Loucy (cell line): ENCODE results near the gene CLDN2.

Experiments
- H2AFZ ChIP-seq: fragments of 200-600 bp; sonication (generic); 2 replicates; pipeline ENCODE4 v1.6.0; 2016; ENCODE audit warnings: antibody characterized with exemption, mild to moderate bottlenecking, low read length, moderate library complexity
- H3F3A ChIP-seq: fragments of 200-600 bp; 2 replicates; pipeline ENCODE4 v1.6.0; 2016; ENCODE audit warnings: antibody characterized with exemption, low read depth, mild to moderate bottlenecking
- H3K27me3 ChIP-seq: fragments of 200-600 bp; sonication (generic); 2 replicates; pipeline ENCODE4 v1.6.1; 2014; ENCODE audit warnings: low read length, mild to moderate bottlenecking; ENCODE audit not compliant: insufficient read depth, poor library complexity, severe bottlenecking
- H3K36me3 ChIP-seq: fragments of 200-600 bp; sonication (generic); 2 replicates; pipeline ENCODE4 v1.6.1; 2016; ENCODE audit warnings: low read length; ENCODE audit not compliant: insufficient read depth
- H3K4me1 ChIP-seq: fragments of 200-600 bp; sonication (generic); 2 replicates; pipeline ENCODE4 v1.5.1; 2014; ENCODE audit warnings: low read length, mild to moderate bottlenecking; ENCODE audit not compliant: insufficient read depth, poor library complexity, severe bottlenecking
- H3K4me2 ChIP-seq: fragments of 200-600 bp; sonication (generic); 2 replicates; pipeline ENCODE4 v1.6.0; 2014; ENCODE audit warnings: antibody characterized with exemption, low read length, low read depth, mild to moderate bottlenecking; ENCODE audit not compliant: poor library complexity, severe bottlenecking
- H3K4me3 ChIP-seq: fragments of 200-600 bp; sonication (generic); 2 replicates; pipeline ENCODE4 v1.5.1; 2014; ENCODE audit warnings: low read length, mild to moderate bottlenecking, mixed read lengths; ENCODE audit not compliant: poor library complexity, severe bottlenecking
- H3K79me2 ChIP-seq: fragments of 200-600 bp; sonication (generic); 2 replicates; pipeline ENCODE4 v1.6.1; 2014; ENCODE audit warnings: low read length; ENCODE audit not compliant: insufficient read depth
- H3K9ac ChIP-seq: fragments of 200-600 bp; sonication (generic); 2 replicates; pipeline ENCODE4 v1.6.0; 2014; ENCODE audit warnings: mild to moderate bottlenecking, low read depth, low read length, moderate library complexity; ENCODE audit not compliant: poor library complexity, severe bottlenecking
- H3K9me2 ChIP-seq: fragments of 200-600 bp; sonication (generic); replicated peaks from 2 replicates; pipeline ENCODE4 v1.6.1; 2016; ENCODE audit warnings: low read depth, low read length, mixed read lengths
- H3K9me3 ChIP-seq: fragments of 200-600 bp; sonication (generic); 2 replicates; pipeline ENCODE4 v1.6.1; 2014; ENCODE audit warnings: mild to moderate bottlenecking, antibody characterized with exemption, low read length, low read depth; ENCODE audit not compliant: insufficient read depth
- H4K20me1 ChIP-seq: fragments of 200-600 bp; sonication (generic); 2 replicates; pipeline ENCODE4 v1.6.0; 2014; ENCODE audit warnings: antibody characterized with exemption, low read length, mild to moderate bottlenecking; ENCODE audit not compliant: insufficient read depth, poor library complexity, severe bottlenecking
- EZH2phosphoT487 ChIP-seq: fragments of 200-600 bp; IDR thresholded peaks from 2 replicates; pipeline ENCODE4 v1.6.1; 2018; ENCODE audit warnings: antibody characterized with exemption, mild to moderate bottlenecking, moderate library complexity, borderline replicate concordance
- TF ChIP-seq, protein P1 (sequence below): fragments of 200-600 bp; sonication (generic); conservative IDR thresholded peaks from 2 replicates; pipeline ENCODE4 v1.5.1; 2014; ENCODE audit warnings: mild to moderate bottlenecking, antibody characterized with exemption, low read length

The CLDN2 gene

DNA sequence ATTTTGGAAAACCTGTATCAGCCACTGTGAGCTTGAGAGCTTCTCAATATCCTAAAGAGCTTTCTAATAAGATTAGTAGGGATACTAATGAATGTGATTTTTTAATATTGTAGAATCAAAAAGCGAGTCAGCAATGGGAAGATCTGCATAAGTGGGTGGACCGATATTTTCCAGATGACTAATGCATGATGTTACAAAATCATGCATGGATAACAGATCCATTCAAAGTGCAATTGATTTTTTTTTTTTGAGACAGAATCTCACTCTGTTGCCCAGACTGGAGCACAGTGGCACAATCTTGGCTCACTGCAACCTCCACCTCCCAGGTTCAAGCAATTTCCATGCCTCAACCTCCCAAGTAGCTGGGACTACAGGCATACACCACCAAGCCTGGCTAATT lies 7.3 kb upstream of the CLDN2 start:
- Histone ChIP-seq H3F3A (no peaks in the 10 kb centered on the region), H3K9ac (no peak overlapping the region), H4K20me1 (no peaks in the 10 kb centered on the region), H3K4me3 (no peak overlapping the region), H3K4me1 (peaks cover 7% of the 10 kb centered on the region), H3K27me3 (no peaks in the 10 kb centered on the region), H2AFZ (no peak overlapping the region), H3K36me3 (no peaks in the 10 kb centered on the region), H3K9me2 (no peaks in the 10 kb centered on the region), H3K9me3 (no peaks in the 10 kb centered on the region), H3K4me2 (no peak overlapping the region), H3K79me2 (no peaks in the 10 kb centered on the region)
- no peak for TF ChIP-seq EZH2phosphoT487
- TF ChIP-seq, protein P1, sequence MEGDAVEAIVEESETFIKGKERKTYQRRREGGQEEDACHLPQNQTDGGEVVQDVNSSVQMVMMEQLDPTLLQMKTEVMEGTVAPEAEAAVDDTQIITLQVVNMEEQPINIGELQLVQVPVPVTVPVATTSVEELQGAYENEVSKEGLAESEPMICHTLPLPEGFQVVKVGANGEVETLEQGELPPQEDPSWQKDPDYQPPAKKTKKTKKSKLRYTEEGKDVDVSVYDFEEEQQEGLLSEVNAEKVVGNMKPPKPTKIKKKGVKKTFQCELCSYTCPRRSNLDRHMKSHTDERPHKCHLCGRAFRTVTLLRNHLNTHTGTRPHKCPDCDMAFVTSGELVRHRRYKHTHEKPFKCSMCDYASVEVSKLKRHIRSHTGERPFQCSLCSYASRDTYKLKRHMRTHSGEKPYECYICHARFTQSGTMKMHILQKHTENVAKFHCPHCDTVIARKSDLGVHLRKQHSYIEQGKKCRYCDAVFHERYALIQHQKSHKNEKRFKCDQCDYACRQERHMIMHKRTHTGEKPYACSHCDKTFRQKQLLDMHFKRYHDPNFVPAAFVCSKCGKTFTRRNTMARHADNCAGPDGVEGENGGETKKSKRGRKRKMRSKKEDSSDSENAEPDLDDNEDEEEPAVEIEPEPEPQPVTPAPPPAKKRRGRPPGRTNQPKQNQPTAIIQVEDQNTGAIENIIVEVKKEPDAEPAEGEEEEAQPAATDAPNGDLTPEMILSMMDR = no peak

DNA sequence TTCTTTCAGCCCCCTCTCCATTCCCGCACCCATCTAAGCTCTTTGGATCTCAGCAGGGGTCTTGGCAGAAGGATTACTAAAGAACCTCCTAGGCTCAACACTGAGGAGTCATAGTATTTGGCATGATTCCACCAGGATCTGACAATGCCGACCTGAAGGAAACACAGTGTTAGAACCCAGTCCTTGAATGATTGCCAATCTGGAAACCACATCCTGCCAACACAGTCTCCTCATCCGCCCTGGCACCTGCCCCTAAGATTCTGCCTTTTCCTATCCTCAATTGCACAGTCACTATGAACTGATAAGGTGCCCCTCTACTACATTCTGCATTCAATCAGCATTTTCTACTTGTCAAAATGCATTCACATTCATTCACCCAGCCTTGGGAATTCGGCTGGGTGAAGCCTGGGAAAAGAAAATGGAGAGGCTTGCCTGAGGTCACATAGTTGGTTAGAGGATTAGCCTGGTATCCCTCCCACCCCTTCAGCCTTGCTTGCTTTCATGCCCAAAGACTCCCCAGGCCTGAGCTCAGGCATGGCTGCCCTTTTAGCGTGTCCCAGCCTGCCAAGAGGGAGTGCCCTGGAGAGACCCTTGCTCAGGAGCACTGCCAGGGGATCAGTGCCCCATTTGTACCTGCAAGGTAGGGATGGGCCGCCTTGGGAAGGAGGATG lies 2.2 kb upstream of the CLDN2 start:
- Histone ChIP-seq H2AFZ (no peak overlapping the region), H3K4me3 (peak overlapping the region; percentile 12), H3K27me3 (no peaks in the 10 kb centered on the region), H3K9ac (no peak overlapping the region), H3K79me2 (no peaks in the 10 kb centered on the region), H3K9me3 (no peaks in the 10 kb centered on the region), H3K4me1 (peaks cover 16% of the 10 kb centered on the region), H3K9me2 (no peaks in the 10 kb centered on the region), H3K4me2 (peak overlapping the region; percentile 59), H4K20me1 (no peaks in the 10 kb centered on the region), H3F3A (no peaks in the 10 kb centered on the region), H3K36me3 (no peaks in the 10 kb centered on the region)
- no peak for TF ChIP-seq EZH2phosphoT487
- TF ChIP-seq, protein P1 = no peak

DNA sequence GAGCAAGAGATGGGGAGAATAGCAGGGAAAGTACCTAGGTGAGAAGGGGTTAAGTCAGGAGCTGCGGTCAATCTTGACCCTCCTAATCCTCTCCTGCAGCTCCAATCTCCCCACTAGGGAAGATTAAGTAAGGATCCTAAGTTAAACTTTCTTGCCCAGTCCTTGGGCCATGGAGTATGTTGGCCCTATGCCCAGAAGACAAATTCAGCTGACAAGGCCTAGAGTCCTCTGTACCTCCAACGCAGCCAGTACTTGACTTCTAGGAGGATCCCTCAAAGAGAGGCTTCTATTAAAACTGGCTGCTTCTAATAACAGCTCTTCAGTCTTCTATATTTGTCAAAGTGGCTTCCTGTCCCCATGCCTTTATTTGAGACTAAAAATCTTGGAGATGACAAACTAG lies 1.4 kb downstream of the CLDN2 start:
- Histone ChIP-seq H3K9me2 (no peaks in the 10 kb centered on the region), H3F3A (no peaks in the 10 kb centered on the region), H3K4me3 (no peak overlapping the region), H4K20me1 (no peaks in the 10 kb centered on the region), H3K4me2 (no peak overlapping the region), H3K36me3 (no peaks in the 10 kb centered on the region), H3K4me1 (peaks cover 16% of the 10 kb centered on the region), H3K79me2 (no peaks in the 10 kb centered on the region), H3K27me3 (no peaks in the 10 kb centered on the region), H3K9ac (no peak overlapping the region), H3K9me3 (no peaks in the 10 kb centered on the region), H2AFZ (no peak overlapping the region)
- TF ChIP-seq EZH2phosphoT487 = no peak
- TF ChIP-seq, protein P1 = no peak
